Smooth muscle cell (in vitro differentiated cells): ENCODE data around the gene PHLDB2. TPM values are rescaled to one million over a fixed set of nuclear protein-coding genes. Genes with fewer than 3 reads are reported as not detected.
A peak's percentile ranks its signal among the peaks of the same experiment; 100 is the strongest.

ENCODE experiments used
- DNase-seq: peaks from one replicate; lab custom pipeline; 2025; ENCODE audit not compliant: unreplicated experiment; lab: John Stamatoyannopoulos, UW
- H2AFZ ChIP-seq: fragments of 200-600 bp; sonication (generic); 2 replicates; pipeline ENCODE4 v1.6.0; 2016; ENCODE audit warnings: antibody characterized with exemption, low read depth, mild to moderate bottlenecking
- H3F3A ChIP-seq: fragments of 200-600 bp; sonication (generic); 2 replicates; pipeline ENCODE4 v1.6.0; 2017; ENCODE audit warnings: antibody characterized with exemption, low read depth
- H3K27ac ChIP-seq: fragments of 200-600 bp; sonication (generic); 2 replicates; pipeline ENCODE4 v1.5.1; 2016; ENCODE audit warnings: low read depth, mild to moderate bottlenecking
- H3K27me3 ChIP-seq: fragments of 200-600 bp; sonication (generic); 2 replicates; pipeline ENCODE4 v1.6.1; 2016; ENCODE audit warnings: low read depth, mild to moderate bottlenecking
- H3K36me3 ChIP-seq: fragments of 200-600 bp; sonication (generic); 2 replicates; pipeline ENCODE4 v1.5.1; 2016; ENCODE audit warnings: low read depth
- H3K4me1 ChIP-seq: fragments of 200-600 bp; sonication (generic); 2 replicates; pipeline ENCODE4 v1.5.1; 2016; ENCODE audit warnings: low read depth
- H3K4me2 ChIP-seq: fragments of 200-600 bp; sonication (generic); 2 replicates; pipeline ENCODE4 v1.6.0; 2016; ENCODE audit warnings: mild to moderate bottlenecking
- H3K4me3 ChIP-seq: fragments of 200-600 bp; sonication (generic); 2 replicates; pipeline ENCODE4 v1.5.1; 2016; ENCODE audit warnings: mild to moderate bottlenecking
- H3K79me2 ChIP-seq: fragments of 200-600 bp; sonication (generic); 2 replicates; pipeline ENCODE4 v1.6.0; 2016; ENCODE audit warnings: low read depth, mild to moderate bottlenecking
- H3K9ac ChIP-seq: fragments of 200-600 bp; sonication (generic); 2 replicates; pipeline ENCODE4 v1.6.0; 2016; ENCODE audit warnings: low read depth
- H3K9me3 ChIP-seq: fragments of 200-600 bp; sonication (generic); replicated peaks from 2 replicates; pipeline ENCODE4 v1.5.1; 2016; ENCODE audit warnings: low read depth
- H4K20me1 ChIP-seq: fragments of 200-600 bp; sonication (generic); 2 replicates; pipeline ENCODE4 v1.6.0; 2016; ENCODE audit warnings: low read depth
- CTCF ChIP-seq: fragments of 200-600 bp; sonication (generic); IDR thresholded peaks from 2 replicates; pipeline ENCODE4 v1.5.1; 2017; ENCODE audit warnings: borderline replicate concordance, mild to moderate bottlenecking, antibody characterized with exemption; ENCODE audit not compliant: insufficient read depth, poor library complexity, severe bottlenecking
- whole genome bisulfite sequencing: methylation state at CpG from one replicate; pipeline ENCODE4 v1.1.7; 2016; ENCODE audit warnings: low lambda C conversion rate; 5-methylcytosine and 5-hydroxymethylcytosine counted together
- polyA plus RNA-seq: library from polyadenylated mRNA; unstranded; fragments of >200 nt; fragmentation: Nextera tagmentation; extraction: Ambion mirVana; gene quantifications from 2 replicates; pipeline ENCODE4 v1.2.1, GENCODE V29; 2016
- total RNA-seq: library from RNA; depleted of rRNA; stranded (reverse); fragments of >200 nt; gene quantifications from 2 replicates; pipeline ENCODE4 v1.2.3, GENCODE V29; 2014

PHLDB2 gene
- total and polyA plus RNA-seq, 2 experiments from 2014 or later = 40.5 to 79.7 TPM

GRCh38 chr3:111902534-111902933 is 43.5 kb downstream of the PHLDB2 start:
- Histone ChIP-seq H3F3A (peaks cover 11% of the 10 kb centered on the region), H3K27ac (peak overlapping the region; percentile 92), H2AFZ (no peak overlapping the region), H3K79me2 (peaks cover 85% of the 10 kb centered on the region), H3K4me1 (peaks cover 4% of the 10 kb centered on the region), H3K4me2 (no peak overlapping the region), H3K27me3 (no peaks in the 10 kb centered on the region), H3K9me3 (no peaks in the 10 kb centered on the region), H4K20me1 (peaks cover 6% of the 10 kb centered on the region), H3K36me3 (peaks cover 24% of the 10 kb centered on the region), H3K4me3 (no peak overlapping the region), H3K9ac (no peak overlapping the region)
- no peak for DNase-seq
- TF ChIP-seq CTCF = no peak
- 89% methylated on average over 4 of the region's 4 CpGs for WGBS

GRCh38 chr3:111903067-111903511 is 44.0 kb downstream of the PHLDB2 start:
- WGBS = 58% methylated on average over 2 of the region's 2 CpGs
- Histone ChIP-seq H3K27me3 (no peaks in the 10 kb centered on the region), H3F3A (peaks cover 11% of the 10 kb centered on the region), H3K79me2 (peaks cover 84% of the 10 kb centered on the region), H3K36me3 (peaks cover 24% of the 10 kb centered on the region), H3K4me3 (no peak overlapping the region), H3K4me2 (no peak overlapping the region), H2AFZ (no peak overlapping the region), H3K9me3 (no peaks in the 10 kb centered on the region), H3K4me1 (peaks cover 4% of the 10 kb centered on the region), H4K20me1 (peaks cover 4% of the 10 kb centered on the region), H3K27ac (peak overlapping the region; percentile 92), H3K9ac (peak overlapping the region; percentile 48)
- TF ChIP-seq CTCF = no peak
- no peak for DNase-seq

GRCh38 chr3:111904376-111905241 is 45.5 kb downstream of the PHLDB2 start:
- peaks cover 4% of the 10 kb centered on the region for H3K4me1 ChIP-seq
- H3F3A ChIP-seq = peaks cover 15% of the 10 kb centered on the region
- no peak for DNase-seq
- peak overlapping the region; percentile 50 for H3K4me2 ChIP-seq
- TF ChIP-seq CTCF = no peak
- no peaks in the 10 kb centered on the region for H3K9me3 ChIP-seq
- H4K20me1 ChIP-seq = peaks cover 4% of the 10 kb centered on the region
- H3K4me3 ChIP-seq = no peak overlapping the region
- peaks cover 69% of the 10 kb centered on the region for H3K79me2 ChIP-seq
- H3K9ac ChIP-seq = peak overlapping the region; percentile 47
- no peak overlapping the region for H2AFZ ChIP-seq
- peak overlapping the region; percentile 92 for H3K27ac ChIP-seq
- WGBS = 58% methylated on average over 4 of the region's 4 CpGs
- peaks cover 11% of the 10 kb centered on the region for H3K36me3 ChIP-seq
- no peaks in the 10 kb centered on the region for H3K27me3 ChIP-seq
